Neuron (in vitro differentiated cells): Measurements from ENCODE around the gene MAGEB3.
"Not testable (repeated sequence)": the region's sequence is repeated elsewhere in the genome, so short reads cannot be mapped to it uniquely, and the experiment has no call there.

Source experiments
- H2AFZ ChIP-seq: one replicate; pipeline ENCODE4 v1.6.1; 2013; ENCODE audit warnings: low read depth, mild to moderate bottlenecking, inconsistent platforms, low read length, moderate library complexity
- H3K27me3 ChIP-seq: one replicate; pipeline ENCODE4 v1.6.1; 2013; ENCODE audit warnings: low read length; ENCODE audit not compliant: insufficient read depth
- H3K36me3 ChIP-seq: one replicate; pipeline ENCODE4 v1.6.1; 2013; ENCODE audit warnings: low read length; ENCODE audit not compliant: insufficient read depth
- H3K4me1 ChIP-seq: one replicate; pipeline ENCODE4 v1.6.1; 2013; ENCODE audit warnings: low read length; ENCODE audit not compliant: insufficient read depth
- H3K4me3 ChIP-seq: 2 replicates; pipeline ENCODE4 v1.5.1; 2013; ENCODE audit warnings: mild to moderate bottlenecking, low read length, moderate library complexity
- H3K9me3 ChIP-seq: one replicate; pipeline ENCODE4 v1.6.1; 2013; ENCODE audit warnings: low read length

The MAGEB3 gene

GRCh38 chrX:30230395-30230794, at the start of gene MAGEB3:
Gene MAGEB3, plus strand, starts transcription at chrX:30230657. Its CDS starts 5,268 bp downstream, at chrX:30235925.
- Histone ChIP-seq H3K4me3 (no peak within 1 kb of the TSS), H2AFZ (no peak within 1 kb of the TSS), H3K27me3 (no peaks in the 10 kb centered on the region), H3K36me3 (no peaks in the 10 kb centered on the region), H3K9me3 (no peaks in the 10 kb centered on the region), H3K4me1 (no peaks in the 10 kb centered on the region)

- Histone ChIP-seq H3K9me3 (no peaks in the 10 kb centered on the region), H3K27me3 (no peaks in the 10 kb centered on the region), H3K4me1 (no peaks in the 10 kb centered on the region), H3K36me3 (no peaks in the 10 kb centered on the region), H3K4me3 (no peak overlapping the region), H2AFZ (no peak overlapping the region)
Measured at GRCh38 chrX:30181353-30181752, 49.1 kb upstream of the MAGEB3 start.

- no peak overlapping the region for H3K4me3 ChIP-seq
- H3K36me3 ChIP-seq, result no peaks in the 10 kb centered on the region
- no peaks in the 10 kb centered on the region for H3K9me3 ChIP-seq
- no peaks in the 10 kb centered on the region for H3K27me3 ChIP-seq
- H3K4me1 ChIP-seq, result no peaks in the 10 kb centered on the region
- H2AFZ ChIP-seq, result no peak overlapping the region
Measured at GRCh38 chrX:30183554-30183953, 46.9 kb upstream of the MAGEB3 start.

GRCh38 chrX:30190426-30190825, 40.0 kb upstream of the MAGEB3 start:
- H3K9me3 ChIP-seq, result no peaks in the 10 kb centered on the region
- no peaks in the 10 kb centered on the region for H3K36me3 ChIP-seq
- H3K27me3 ChIP-seq, result no peaks in the 10 kb centered on the region
- no peak overlapping the region for H3K4me3 ChIP-seq
- H2AFZ ChIP-seq, result no peak overlapping the region
- no peaks in the 10 kb centered on the region for H3K4me1 ChIP-seq

GRCh38 chrX:30193910-30194309, 36.5 kb upstream of the MAGEB3 start:
- not testable (repeated sequence) for H3K9me3 ChIP-seq, H3K36me3 ChIP-seq, H3K4me1 ChIP-seq, H3K27me3 ChIP-seq, H2AFZ ChIP-seq, H3K4me3 ChIP-seq

- Histone ChIP-seq H2AFZ (no peak overlapping the region), H3K27me3 (no peaks in the 10 kb centered on the region)
Measured at GRCh38 chrX:30196322-30196721, 34.1 kb upstream of the MAGEB3 start.

GRCh38 chrX:30212172-30212571, 18.3 kb upstream of the MAGEB3 start:
- Histone ChIP-seq H3K36me3 (no peaks in the 10 kb centered on the region), H3K4me3 (no peak overlapping the region), H2AFZ (no peak overlapping the region), H3K4me1 (no peaks in the 10 kb centered on the region), H3K27me3 (no peaks in the 10 kb centered on the region), H3K9me3 (no peaks in the 10 kb centered on the region)

More at GRCh38 chrX:30196322-30196721, 34.1 kb upstream of the MAGEB3 start:
- H3K4me1 ChIP-seq, result no peaks in the 10 kb centered on the region
- H3K36me3 ChIP-seq, result no peaks in the 10 kb centered on the region
- H3K9me3 ChIP-seq, result no peaks in the 10 kb centered on the region
- H3K4me3 ChIP-seq, result no peak overlapping the region

GRCh38 chrX:30215357-30215843, 15.1 kb upstream of the MAGEB3 start, which contains the start of gene MAGEB2:
Gene MAGEB2, plus strand, starts transcription at chrX:30215563. Its CDS starts 3,018 bp downstream, at chrX:30218581.
- H3K4me3 ChIP-seq, result no peak within 1 kb of the TSS
- no peaks in the 10 kb centered on the region for H3K9me3 ChIP-seq
- no peak within 1 kb of the TSS for H2AFZ ChIP-seq
- H3K36me3 ChIP-seq, result no peaks in the 10 kb centered on the region
- H3K27me3 ChIP-seq, result no peaks in the 10 kb centered on the region
- H3K4me1 ChIP-seq, result no peaks in the 10 kb centered on the region

GRCh38 chrX:30217465-30217864, 13.0 kb upstream of the MAGEB3 start:
- Histone ChIP-seq H3K9me3 (no peaks in the 10 kb centered on the region), H3K4me3 (no peak overlapping the region), H3K36me3 (no peaks in the 10 kb centered on the region), H3K4me1 (no peaks in the 10 kb centered on the region), H3K27me3 (no peaks in the 10 kb centered on the region), H2AFZ (no peak overlapping the region)

- Histone ChIP-seq H3K4me1 (no peaks in the 10 kb centered on the region), H3K36me3 (no peaks in the 10 kb centered on the region), H3K4me3 (no peak overlapping the region), H3K9me3 (no peaks in the 10 kb centered on the region), H2AFZ (no peak overlapping the region), H3K27me3 (no peaks in the 10 kb centered on the region)
Measured at GRCh38 chrX:30219372-30219771, 11.1 kb upstream of the MAGEB3 start.

GRCh38 chrX:30220661-30221060, 9.8 kb upstream of the MAGEB3 start:
- no peak overlapping the region for H3K4me3 ChIP-seq
- no peaks in the 10 kb centered on the region for H3K36me3 ChIP-seq
- H3K4me1 ChIP-seq, result no peaks in the 10 kb centered on the region
- H3K27me3 ChIP-seq, result no peaks in the 10 kb centered on the region
- no peak overlapping the region for H2AFZ ChIP-seq
- no peaks in the 10 kb centered on the region for H3K9me3 ChIP-seq

- no peak overlapping the region for H3K4me3 ChIP-seq
- no peaks in the 10 kb centered on the region for H3K36me3 ChIP-seq
- H3K27me3 ChIP-seq, result no peaks in the 10 kb centered on the region
- no peaks in the 10 kb centered on the region for H3K9me3 ChIP-seq
- H2AFZ ChIP-seq, result no peak overlapping the region
- no peaks in the 10 kb centered on the region for H3K4me1 ChIP-seq
Measured at GRCh38 chrX:30224536-30224935, 5.9 kb upstream of the MAGEB3 start.

GRCh38 chrX:30228526-30228925, 1.9 kb upstream of the MAGEB3 start:
- no peaks in the 10 kb centered on the region for H3K9me3 ChIP-seq
- H3K4me3 ChIP-seq, result no peak overlapping the region

GRCh38 chrX:30241724-30242415, 11.4 kb downstream of the MAGEB3 start, which contains the start of gene MAGEB4:
Gene MAGEB4, plus strand, starts transcription at chrX:30242000. Its CDS starts 136 bp downstream, at chrX:30242136.
- H3K4me3 ChIP-seq, result no peak within 1 kb of the TSS
- no peak within 1 kb of the TSS for H2AFZ ChIP-seq
- H3K27me3 ChIP-seq, result no peaks in the 10 kb centered on the region
- H3K9me3 ChIP-seq, result no peaks in the 10 kb centered on the region
- no peaks in the 10 kb centered on the region for H3K36me3 ChIP-seq
- H3K4me1 ChIP-seq, result no peaks in the 10 kb centered on the region

More at GRCh38 chrX:30228526-30228925, 1.9 kb upstream of the MAGEB3 start:
- Histone ChIP-seq H3K27me3 (no peaks in the 10 kb centered on the region), H2AFZ (no peak overlapping the region), H3K4me1 (no peaks in the 10 kb centered on the region), H3K36me3 (no peaks in the 10 kb centered on the region)
